ENCODE data around the gene DUSP5. TPM values are rescaled to one million over a fixed set of nuclear protein-coding genes. Genes with fewer than 3 reads are reported as not detected.

The DUSP5 gene
- total and polyA plus RNA-seq, 4 donors: 2.0 to 8.9 (median 8.0) TPM

DNA sequence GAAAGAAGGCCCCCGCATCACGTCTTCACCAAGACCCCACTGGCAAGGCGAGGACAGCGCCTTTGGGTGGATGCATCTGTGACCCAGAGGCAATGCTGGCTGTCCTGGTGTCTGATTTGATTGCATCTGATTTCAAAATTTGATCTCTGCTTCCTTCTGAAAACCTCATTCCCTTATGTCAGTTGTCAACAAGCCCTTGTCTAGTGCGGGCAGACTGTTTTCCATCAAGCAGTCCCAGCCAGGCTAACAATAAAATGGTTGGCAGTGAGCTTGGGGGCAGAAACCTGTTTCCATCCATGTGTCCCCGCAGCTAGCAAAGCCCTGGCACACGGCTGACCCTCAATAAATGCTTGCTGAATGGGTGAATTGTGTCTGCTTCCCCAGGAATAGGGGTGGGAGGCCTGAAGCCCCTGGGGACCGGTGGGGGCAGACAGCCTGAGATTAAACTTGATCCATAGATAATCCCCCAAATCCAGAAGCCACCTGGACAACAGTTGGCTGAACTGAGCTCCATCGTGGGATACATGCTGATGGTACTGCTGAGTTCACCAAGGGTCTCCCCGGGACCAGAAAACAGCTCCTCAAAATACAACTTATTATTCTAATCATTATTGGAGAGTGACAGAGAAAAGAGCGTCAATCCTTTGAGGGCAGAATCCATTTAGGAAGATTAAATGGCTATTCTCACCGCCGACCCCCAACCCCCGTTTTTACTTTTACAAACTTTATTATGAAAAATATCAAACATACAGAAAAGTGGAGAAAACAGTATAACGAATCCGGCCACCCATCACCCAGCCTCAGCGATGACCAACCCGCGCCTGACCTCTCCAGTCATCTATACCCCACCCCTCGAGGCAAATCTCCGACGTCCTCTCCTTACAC, 912 bp upstream of the DUSP5 start:
- 37% methylated on average over 22 of the region's 22 CpGs for whole genome bisulfite sequencing
- DNase-seq (ENCODE audit: low spot score): no peak
- H3K9me3 ChIP-seq (ENCODE audit: control insufficient read depth in 4 of 4, low read length in 3 of 4): no peaks in the 10 kb centered on the region
- no peaks in the 10 kb centered on the region for H3K27me3 ChIP-seq (ENCODE audit: control insufficient read depth in 4 of 4, insufficient read depth in 4 of 4, low read length in 3 of 4)
- no peaks in the 10 kb centered on the region for H3K36me3 ChIP-seq (ENCODE audit: control insufficient read depth in 4 of 4, insufficient read depth in 3 of 4, low read depth in 1 of 4, low read length in 3 of 4)
- H3K9ac ChIP-seq (ENCODE audit: low read depth in 1 of 2, low read length in 2 of 2): peak overlapping the region; percentile 29 to 56
- peaks cover 0 to 9% (median 7%) of the 10 kb centered on the region in 4 donors for H3K4me1 ChIP-seq (ENCODE audit: control insufficient read depth in 4 of 4, insufficient read depth in 4 of 4, low read length in 3 of 4)
- H3K4me3 ChIP-seq (ENCODE audit: low read depth in 1 of 3, low read length in 3 of 3): peak overlapping the region; percentile 56 to 84 (median 81)
- TF ChIP-seq RAD21 (IDR thresholded peaks at IDR 0.05) (no peak), YY1 (IDR thresholded peaks at IDR 0.05) (no peak), FOXA2 (IDR thresholded peaks at IDR 0.05) (no peak), FOXA1 (IDR thresholded peaks at IDR 0.05) (no peak), NR2F2 (IDR thresholded peaks at IDR 0.05) (no peak), ATF3 (IDR thresholded peaks at IDR 0.05) (no peak), JUND (IDR thresholded peaks at IDR 0.05) (no peak), REST (IDR thresholded peaks at IDR 0.05) (no peak), RXRA (IDR thresholded peaks at IDR 0.05) (no peak), GABPA (IDR thresholded peaks at IDR 0.05 in 1 of 2, conservative IDR thresholded peaks at IDR 0.05 in 1 of 2) (no peak), EGR1 (IDR thresholded peaks at IDR 0.05; ENCODE audit: low read depth in 2 of 2) (no peak), SP1 (IDR thresholded peaks at IDR 0.05) (no peak)
- TF ChIP-seq, protein P1, sequence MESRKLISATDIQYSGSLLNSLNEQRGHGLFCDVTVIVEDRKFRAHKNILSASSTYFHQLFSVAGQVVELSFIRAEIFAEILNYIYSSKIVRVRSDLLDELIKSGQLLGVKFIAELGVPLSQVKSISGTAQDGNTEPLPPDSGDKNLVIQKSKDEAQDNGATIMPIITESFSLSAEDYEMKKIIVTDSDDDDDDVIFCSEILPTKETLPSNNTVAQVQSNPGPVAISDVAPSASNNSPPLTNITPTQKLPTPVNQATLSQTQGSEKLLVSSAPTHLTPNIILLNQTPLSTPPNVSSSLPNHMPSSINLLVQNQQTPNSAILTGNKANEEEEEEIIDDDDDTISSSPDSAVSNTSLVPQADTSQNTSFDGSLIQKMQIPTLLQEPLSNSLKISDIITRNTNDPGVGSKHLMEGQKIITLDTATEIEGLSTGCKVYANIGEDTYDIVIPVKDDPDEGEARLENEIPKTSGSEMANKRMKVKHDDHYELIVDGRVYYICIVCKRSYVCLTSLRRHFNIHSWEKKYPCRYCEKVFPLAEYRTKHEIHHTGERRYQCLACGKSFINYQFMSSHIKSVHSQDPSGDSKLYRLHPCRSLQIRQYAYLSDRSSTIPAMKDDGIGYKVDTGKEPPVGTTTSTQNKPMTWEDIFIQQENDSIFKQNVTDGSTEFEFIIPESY (IDR thresholded peaks at IDR 0.05): no peak
- H3K27ac ChIP-seq (ENCODE audit: low read depth in 1 of 2, low read length in 2 of 2): peak overlapping the region; percentile 61 to 88

DNA sequence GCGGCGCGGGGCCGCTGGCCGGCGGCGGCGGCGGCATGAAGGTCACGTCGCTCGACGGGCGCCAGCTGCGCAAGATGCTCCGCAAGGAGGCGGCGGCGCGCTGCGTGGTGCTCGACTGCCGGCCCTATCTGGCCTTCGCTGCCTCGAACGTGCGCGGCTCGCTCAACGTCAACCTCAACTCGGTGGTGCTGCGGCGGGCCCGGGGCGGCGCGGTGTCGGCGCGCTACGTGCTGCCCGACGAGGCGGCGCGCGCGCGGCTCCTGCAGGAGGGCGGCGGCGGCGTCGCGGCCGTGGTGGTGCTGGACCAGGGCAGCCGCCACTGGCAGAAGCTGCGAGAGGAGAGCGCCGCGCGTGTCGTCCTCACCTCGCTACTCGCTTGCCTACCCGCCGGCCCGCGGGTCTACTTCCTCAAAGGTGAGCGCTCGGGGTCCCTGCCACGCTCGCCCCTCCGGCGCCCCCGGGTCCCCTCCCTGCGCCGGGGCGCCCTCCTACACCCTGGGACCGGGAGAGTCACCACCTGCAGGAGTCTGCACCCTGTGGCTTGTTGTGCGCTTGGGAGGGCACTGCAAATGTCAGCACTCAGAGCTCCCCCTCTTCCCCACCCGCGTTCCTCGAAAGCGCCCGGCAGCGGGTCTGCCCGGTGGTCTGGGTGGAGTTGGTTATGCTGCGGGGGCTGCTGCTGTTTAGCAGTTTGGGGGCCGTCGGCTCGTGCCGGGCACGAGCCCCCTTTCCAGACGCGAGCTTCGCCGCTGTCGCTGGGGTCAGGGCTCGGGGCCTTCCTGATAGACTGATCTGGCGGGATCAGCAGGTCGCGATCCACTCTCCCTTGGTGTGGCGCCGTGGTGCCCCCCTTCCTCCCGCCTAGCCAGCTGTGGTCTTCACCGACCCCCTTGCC, 627 bp downstream of the DUSP5 start:
- H3K4me1 ChIP-seq (ENCODE audit: control insufficient read depth in 4 of 4, insufficient read depth in 4 of 4, low read length in 3 of 4): peaks cover 6 to 17% (median 11%) of the 10 kb centered on the region in 4 donors
- H3K9me3 ChIP-seq (ENCODE audit: control insufficient read depth in 4 of 4, low read length in 3 of 4): no peaks in the 10 kb centered on the region
- no peaks in the 10 kb centered on the region for H3K27me3 ChIP-seq (ENCODE audit: control insufficient read depth in 4 of 4, insufficient read depth in 4 of 4, low read length in 3 of 4)
- peak overlapping the region; percentile 62 to 81 (median 62) for H3K4me3 ChIP-seq (ENCODE audit: low read depth in 1 of 3, low read length in 3 of 3)
- H3K36me3 ChIP-seq (ENCODE audit: control insufficient read depth in 4 of 4, insufficient read depth in 3 of 4, low read depth in 1 of 4, low read length in 3 of 4): no peaks in the 10 kb centered on the region
- no peak for DNase-seq (ENCODE audit: low spot score)
- H3K9ac ChIP-seq (ENCODE audit: low read depth in 1 of 2, low read length in 2 of 2): peak overlapping the region; percentile 32 to 39
- WGBS: 8% methylated on average over 107 of the region's 107 CpGs
- H3K27ac ChIP-seq (ENCODE audit: low read depth in 1 of 2, low read length in 2 of 2): peak overlapping the region in 1 of 2 donors; percentile 88
- TF ChIP-seq SP1 (IDR thresholded peaks at IDR 0.05) (no peak), FOXA2 (IDR thresholded peaks at IDR 0.05) (no peak), RXRA (IDR thresholded peaks at IDR 0.05) (no peak), JUND (IDR thresholded peaks at IDR 0.05) (no peak), HNF4A (conservative IDR thresholded peaks at IDR 0.05) (no peak), NR2F2 (IDR thresholded peaks at IDR 0.05) (no peak), MAX (IDR thresholded peaks at IDR 0.05) (no peak)
- TF ChIP-seq, protein P2, sequence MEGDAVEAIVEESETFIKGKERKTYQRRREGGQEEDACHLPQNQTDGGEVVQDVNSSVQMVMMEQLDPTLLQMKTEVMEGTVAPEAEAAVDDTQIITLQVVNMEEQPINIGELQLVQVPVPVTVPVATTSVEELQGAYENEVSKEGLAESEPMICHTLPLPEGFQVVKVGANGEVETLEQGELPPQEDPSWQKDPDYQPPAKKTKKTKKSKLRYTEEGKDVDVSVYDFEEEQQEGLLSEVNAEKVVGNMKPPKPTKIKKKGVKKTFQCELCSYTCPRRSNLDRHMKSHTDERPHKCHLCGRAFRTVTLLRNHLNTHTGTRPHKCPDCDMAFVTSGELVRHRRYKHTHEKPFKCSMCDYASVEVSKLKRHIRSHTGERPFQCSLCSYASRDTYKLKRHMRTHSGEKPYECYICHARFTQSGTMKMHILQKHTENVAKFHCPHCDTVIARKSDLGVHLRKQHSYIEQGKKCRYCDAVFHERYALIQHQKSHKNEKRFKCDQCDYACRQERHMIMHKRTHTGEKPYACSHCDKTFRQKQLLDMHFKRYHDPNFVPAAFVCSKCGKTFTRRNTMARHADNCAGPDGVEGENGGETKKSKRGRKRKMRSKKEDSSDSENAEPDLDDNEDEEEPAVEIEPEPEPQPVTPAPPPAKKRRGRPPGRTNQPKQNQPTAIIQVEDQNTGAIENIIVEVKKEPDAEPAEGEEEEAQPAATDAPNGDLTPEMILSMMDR (IDR thresholded peaks at IDR 0.05; ENCODE audit: low read depth, low read length, missing input control): no peak
- TF ChIP-seq, protein P1 (IDR thresholded peaks at IDR 0.05): no peak

All from liver (tissue), 9 donors.